CD4-positive, alpha-beta T cell (primary cell): Measurements from ENCODE around the gene HIVEP3. TPM values are rescaled to one million over a fixed set of nuclear protein-coding genes. Genes with fewer than 3 reads are reported as not detected.

Source experiments
- ATAC-seq: fragments of 200-7000 bp; cut with Tn5 transposase; one replicate; pipeline ENCODE4 v1.10.0; 2022; ENCODE audit warnings: mild to moderate bottlenecking; ENCODE audit not compliant: poor library complexity
- CTCF ChIA-PET: fragments of 350-600 bp; sonication (Branson Sonifier 250); formaldehyde crosslinking; loops from one replicate; lab custom pipeline; 2021; ENCODE audit warnings: antibody characterized with exemption, inconsistent platforms; lab: Charles Lee
- POLR2A ChIA-PET: fragments of 350-600 bp; sonication (Branson Sonifier 250); formaldehyde crosslinking; loops from one replicate; lab custom pipeline; 2021; ENCODE audit warnings: antibody characterized with exemption, inconsistent platforms; lab: Charles Lee
- DNase-seq, 14 experiments: peaks; one replicate each; pipeline ENCODE4 v3.0.0-alpha.2; 2013 to 2020; ENCODE audit warnings: mixed read lengths in 2 of 14
- H3K27ac ChIP-seq, 2 donors: one replicate each; pipeline versions ENCODE4 v1.5.1 to v1.7.0; 2013; ENCODE audit warnings: low read length in 2 of 2, low read depth in 1 of 2, mild to moderate bottlenecking in 1 of 2
- H3K27me3 ChIP-seq, 2 experiments: 1 replicate in 1 of 2; 2 replicates in 1 of 2; pipeline versions ENCODE4 v1.6.1 to v1.7.0; 2013; ENCODE audit warnings: low read length in 2 of 2, control low read depth in 1 of 2, mild to moderate bottlenecking in 1 of 2, moderate library complexity in 1 of 2; ENCODE audit not compliant: insufficient read depth in 2 of 2, control insufficient read depth in 1 of 2
- H3K36me3 ChIP-seq: one replicate; pipeline ENCODE4 v1.6.1; 2013; ENCODE audit warnings: low read length, control low read depth; ENCODE audit not compliant: insufficient read depth
- H3K4me1 ChIP-seq: one replicate; pipeline ENCODE4 v1.6.1; 2013; ENCODE audit warnings: low read length, control low read depth; ENCODE audit not compliant: insufficient read depth
- H3K4me3 ChIP-seq: one replicate; pipeline ENCODE4 v1.5.1; 2013; ENCODE audit warnings: mild to moderate bottlenecking, low read length, moderate library complexity
- H3K9me3 ChIP-seq, 2 experiments: 1 replicate in 1 of 2; 2 replicates in 1 of 2; pipeline versions ENCODE4 v1.6.1 to v1.7.0; 2013; ENCODE audit warnings: low read length in 2 of 2, mild to moderate bottlenecking in 2 of 2, control low read depth in 1 of 2, moderate library complexity in 1 of 2; ENCODE audit not compliant: control insufficient read depth in 1 of 2, insufficient read depth in 1 of 2
- H3K27ac Mint-ChIP-seq: one replicate; pipeline ENCODE4 v1.8.0; 2020; ENCODE audit warnings: mixed read lengths
- H3K27me3 Mint-ChIP-seq: one replicate; pipeline ENCODE4 v1.8.0; 2021; ENCODE audit warnings: mixed read lengths
- H3K36me3 Mint-ChIP-seq: one replicate; pipeline ENCODE4 v1.8.0; 2021; ENCODE audit warnings: low read depth, mixed read lengths
- H3K4me1 Mint-ChIP-seq: one replicate; pipeline ENCODE4 v1.8.0; 2021; ENCODE audit warnings: low read depth, mixed read lengths
- H3K4me3 Mint-ChIP-seq: one replicate; pipeline ENCODE4 v1.8.0; 2020; ENCODE audit warnings: mild to moderate bottlenecking, mixed read lengths
- H3K9me3 Mint-ChIP-seq: one replicate; pipeline ENCODE4 v1.8.0; 2020; ENCODE audit warnings: mixed read lengths
- CTCF ChIP-seq: fragments of 200-600 bp; IDR thresholded peaks from one replicate; pipeline ENCODE4 v1.8.0; 2022; ENCODE audit warnings: antibody characterized with exemption, mild to moderate bottlenecking
- intact Hi-C, 2 experiments: fragments of 100-400 bp; cut with DNase I in 1 of 2; cut with micrococcal nuclease in 1 of 2; formaldehyde crosslinking; loops; one replicate each; pipeline versions ENCODE4 v1.15.1 to v1.9.0; 2023 to 2025; cut with DNase I, micrococcal nuclease
- total RNA-seq, 174 experiments: library from RNA in 2 of 174; stranded (reverse) in 2 of 174; gene quantifications; one replicate each; pipeline ENCODE4 v1.2.3 and lab custom pipeline; 2021 to 2026

The HIVEP3 gene
- total RNA-seq, 2 experiments from 2014 or later = 5.1 to 5.4 TPM

GRCh38 chr1:41712695-41713094 is 206.0 kb downstream of the HIVEP3 start:
- Histone ChIP-seq H3K36me3 (no peaks in the 10 kb centered on the region), H3K27me3 (no peaks in the 10 kb centered on the region), H3K27ac (no peak overlapping the region), H3K9me3 (no peaks in the 10 kb centered on the region), H3K4me1 (peaks cover 10% of the 10 kb centered on the region), H3K4me3 (no peak overlapping the region)
- no peaks in the 10 kb centered on the region for H3K27me3 Mint-ChIP-seq
- CTCF ChIA-PET = no interaction called here
- H3K4me3 Mint-ChIP-seq = no peak overlapping the region
- no peak for ATAC-seq
- intact Hi-C loops = no loop called here
- no peak for TF ChIP-seq CTCF
- no peaks in the 10 kb centered on the region for H3K4me1 Mint-ChIP-seq
- DNase-seq = no peak
- POLR2A ChIA-PET = no interaction called here
- H3K9me3 Mint-ChIP-seq = no peaks in the 10 kb centered on the region
- no peaks in the 10 kb centered on the region for H3K36me3 Mint-ChIP-seq
- no peak overlapping the region for H3K27ac Mint-ChIP-seq

- Histone ChIP-seq H3K9me3 (no peaks in the 10 kb centered on the region), H3K4me1 (peaks cover 10% of the 10 kb centered on the region), H3K27me3 (no peaks in the 10 kb centered on the region), H3K4me3 (no peak overlapping the region), H3K36me3 (no peaks in the 10 kb centered on the region), H3K27ac (no peak overlapping the region)
- Mint-ChIP-seq H3K27me3 (no peaks in the 10 kb centered on the region), H3K4me3 (no peak overlapping the region), H3K4me1 (no peaks in the 10 kb centered on the region), H3K36me3 (no peaks in the 10 kb centered on the region), H3K27ac (no peak overlapping the region), H3K9me3 (no peaks in the 10 kb centered on the region)
- DNase-seq (no peak), ATAC-seq (no peak)
- TF ChIP-seq CTCF = no peak
- ChIA-PET POLR2A (no interaction called here), CTCF (no interaction called here)
- intact Hi-C loops = no loop called here
Measured at GRCh38 chr1:41712081-41712480, 206.6 kb downstream of the HIVEP3 start.

DNA sequence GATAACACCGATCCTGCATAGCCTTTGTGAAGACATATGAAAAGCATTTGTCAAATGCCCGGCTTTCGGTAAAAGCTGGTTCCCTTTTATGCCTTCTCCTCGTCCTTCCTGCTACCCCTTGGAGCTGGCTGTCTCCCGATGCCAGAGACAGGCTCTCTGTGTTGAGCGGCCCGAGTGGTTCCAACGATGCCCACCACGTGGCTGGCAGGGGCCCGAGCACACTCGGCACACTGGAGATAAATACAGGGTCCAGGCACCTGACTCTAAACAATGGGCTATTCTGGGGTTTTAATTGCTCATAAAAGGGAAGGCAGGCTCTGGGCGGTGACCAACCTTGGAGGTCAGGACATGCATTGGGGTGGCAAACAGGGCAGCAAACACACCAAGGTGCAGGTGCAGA is 207.1 kb downstream of the HIVEP3 start:
- H3K27ac ChIP-seq = no peak overlapping the region
- no peaks in the 10 kb centered on the region for H3K36me3 ChIP-seq
- ATAC-seq (no peak), DNase-seq (no peak)
- no peaks in the 10 kb centered on the region for H3K4me1 Mint-ChIP-seq
- peaks cover 10% of the 10 kb centered on the region for H3K4me1 ChIP-seq
- intact Hi-C loops = no loop called here
- no peaks in the 10 kb centered on the region for H3K9me3 ChIP-seq
- no peaks in the 10 kb centered on the region for H3K27me3 ChIP-seq
- no peak overlapping the region for H3K27ac Mint-ChIP-seq
- H3K4me3 ChIP-seq = no peak overlapping the region
- no peaks in the 10 kb centered on the region for H3K27me3 Mint-ChIP-seq
- TF ChIP-seq CTCF = no peak
- ChIA-PET CTCF (no interaction called here), POLR2A (no interaction called here)
- H3K36me3 Mint-ChIP-seq = no peaks in the 10 kb centered on the region
- H3K9me3 Mint-ChIP-seq = no peaks in the 10 kb centered on the region
- H3K4me3 Mint-ChIP-seq = no peak overlapping the region
